ENCODE measurements around the gene CFAP90. TPM values are rescaled to one million over a fixed set of nuclear protein-coding genes. Genes with fewer than 3 reads are reported as not detected.

The CFAP90 gene
- total RNA-seq, 1 donor, result not detected

- DNase-seq (ENCODE audit: low read depth), result peak; percentile 55
- no peak overlapping the region for H3K4me3 ChIP-seq (ENCODE audit: low read depth, low read length)
- no peak for TF ChIP-seq CTCF (IDR thresholded peaks at IDR 0.05; ENCODE audit: insufficient read depth, low read depth, low read length)
These were observed 25.9 kb upstream of the CFAP90 start for GRCh38 chr5:7876867-7877266.

GRCh38 chr5:7875151-7875550 is 24.2 kb upstream of the CFAP90 start:
- TF ChIP-seq CTCF (IDR thresholded peaks at IDR 0.05; ENCODE audit: insufficient read depth, low read depth, low read length), result no peak
- H3K4me3 ChIP-seq (ENCODE audit: low read depth, low read length), result no peak overlapping the region
- DNase-seq (ENCODE audit: low read depth), result no peak

GRCh38 chr5:7874639-7875038 is 23.7 kb upstream of the CFAP90 start:
- H3K4me3 ChIP-seq (ENCODE audit: low read depth, low read length), result no peak overlapping the region
- no peak for TF ChIP-seq CTCF (IDR thresholded peaks at IDR 0.05; ENCODE audit: insufficient read depth, low read depth, low read length)
- no peak for DNase-seq (ENCODE audit: low read depth)

- no peak for DNase-seq (ENCODE audit: low read depth)
These were observed 22.3 kb upstream of the CFAP90 start for GRCh38 chr5:7873216-7873615.

GRCh38 chr5:7872517-7873130 is 21.7 kb upstream of the CFAP90 start:
- no peak for DNase-seq (ENCODE audit: low read depth)
- TF ChIP-seq CTCF (IDR thresholded peaks at IDR 0.05; ENCODE audit: insufficient read depth, low read depth, low read length), result no peak
- no peak overlapping the region for H3K4me3 ChIP-seq (ENCODE audit: low read depth, low read length)

More at GRCh38 chr5:7873216-7873615, 22.3 kb upstream of the CFAP90 start:
- TF ChIP-seq CTCF (IDR thresholded peaks at IDR 0.05; ENCODE audit: insufficient read depth, low read depth, low read length), result no peak
- no peak overlapping the region for H3K4me3 ChIP-seq (ENCODE audit: low read depth, low read length)

- H3K4me3 ChIP-seq (ENCODE audit: low read depth, low read length), result no peak overlapping the region
- no peak for DNase-seq (ENCODE audit: low read depth)
- TF ChIP-seq CTCF (IDR thresholded peaks at IDR 0.05; ENCODE audit: insufficient read depth, low read depth, low read length), result no peak
These were observed 20.7 kb upstream of the CFAP90 start for GRCh38 chr5:7871653-7872052.
